ENCODE data around the gene SNX27. TPM values are rescaled to one million over a fixed set of nuclear protein-coding genes. Genes with fewer than 3 reads are reported as not detected.

Gene SNX27
- total RNA-seq, 1 experiment from 2014 or later: 56.0 TPM

- Mint-ChIP-seq H3K27ac (no peak overlapping the region), H3K36me3 (no peaks in the 10 kb centered on the region), H3K27me3 (ENCODE audit: low read depth) (no peaks in the 10 kb centered on the region), H3K9me3 (no peaks in the 10 kb centered on the region), H3K4me3 (no peak overlapping the region), H3K4me1 (no peaks in the 10 kb centered on the region)
- ChIA-PET POLR2A (no interaction called here), CTCF (interaction anchor here (1.0 to 2.1 kb wide), 4 partner anchors 8 to 130 kb away, joined by 3 to 6 read pairs (median 5); no protein-coding TSS in a partner anchor)
- no peak for DNase-seq (ENCODE audit: low spot score)
- no peak for ATAC-seq
- TF ChIP-seq AFF4 (CRISPR knock-in tag; IDR thresholded peaks at IDR 0.05; ENCODE audit: borderline replicate concordance): no peak
- TF ChIP-seq ZNF416 (CRISPR knock-in tag; IDR thresholded peaks at IDR 0.05): no peak
- TF ChIP-seq HMGXB4 (CRISPR knock-in tag; IDR thresholded peaks at IDR 0.05): no peak
- no peak for TF ChIP-seq OVOL2 (CRISPR knock-in tag; IDR thresholded peaks at IDR 0.05; ENCODE audit: borderline replicate concordance)
- TF ChIP-seq JAZF1 (CRISPR knock-in tag; IDR thresholded peaks at IDR 0.05): no peak
- no peak for TF ChIP-seq NR3C1 (CRISPR knock-in tag; conservative IDR thresholded peaks at IDR 0.05; ENCODE audit: low read depth)
- TF ChIP-seq TEAD4 (CRISPR knock-in tag; IDR thresholded peaks at IDR 0.05): no peak
- TF ChIP-seq MLX (CRISPR knock-in tag; IDR thresholded peaks at IDR 0.05): no peak
- TF ChIP-seq ZNF232 (CRISPR knock-in tag; IDR thresholded peaks at IDR 0.05): no peak
- TF ChIP-seq RELA (CRISPR knock-in tag; IDR thresholded peaks at IDR 0.05; ENCODE audit: borderline replicate concordance): no peak
- TF ChIP-seq ELF4 (CRISPR knock-in tag; IDR thresholded peaks at IDR 0.05; ENCODE audit: low read depth): no peak
- no peak for TF ChIP-seq CREB1 (CRISPR knock-in tag; IDR thresholded peaks at IDR 0.05)
- no peak for TF ChIP-seq ZMAT4 (CRISPR knock-in tag; IDR thresholded peaks at IDR 0.05)
- no peak for TF ChIP-seq ZNF532 (CRISPR knock-in tag; IDR thresholded peaks at IDR 0.05; ENCODE audit: borderline replicate concordance)
- no peak for TF ChIP-seq AR (CRISPR knock-in tag; IDR thresholded peaks at IDR 0.05)
- no peak for TF ChIP-seq KAT7 (CRISPR knock-in tag; IDR thresholded peaks at IDR 0.05; ENCODE audit: borderline replicate concordance)
- no peak for TF ChIP-seq ESRRA (CRISPR knock-in tag; IDR thresholded peaks at IDR 0.05; ENCODE audit: borderline replicate concordance)
- TF ChIP-seq ZBTB21 (CRISPR knock-in tag; IDR thresholded peaks at IDR 0.05; ENCODE audit: borderline replicate concordance): no peak
These were observed 94.9 kb downstream of the SNX27 start for GRCh38 chr1:151706464-151707415.

Data from WTC11 (cell line).